Kidney (tissue), 14 donors: Measurements from ENCODE around the gene ADRA2B. TPM values are rescaled to one million over a fixed set of nuclear protein-coding genes. Genes with fewer than 3 reads are reported as not detected.

Source experiments
- DNase-seq, 5 donors: peaks; one replicate each; pipeline ENCODE4 v3.0.0-alpha.2; 2013 to 2020
- FAIRE-seq: peaks from 2 replicates; lab custom pipeline; 2012; peaks lifted over from hg19 to GRCh38; lab: Jason Lieb, UNC
- H3K27ac ChIP-seq, 2 donors: one replicate each; pipeline ENCODE4 v1.7.0; 2013; ENCODE audit warnings: low read depth in 2 of 2, low read length in 2 of 2, inconsistent platforms in 1 of 2
- H3K27me3 ChIP-seq: one replicate; pipeline ENCODE4 v1.7.1; 2013; ENCODE audit warnings: low read length, inconsistent platforms; ENCODE audit not compliant: control insufficient read depth, insufficient read depth
- H3K36me3 ChIP-seq, 3 donors: one replicate each; pipeline versions ENCODE4 v1.7.0 to v1.7.1; 2013; ENCODE audit warnings: low read length in 3 of 3, control low read depth in 1 of 3, inconsistent platforms in 1 of 3; ENCODE audit not compliant: insufficient read depth in 3 of 3, control insufficient read depth in 2 of 3
- H3K4me1 ChIP-seq, 3 donors: one replicate each; pipeline versions ENCODE4 v1.7.0 to v1.7.1; 2013; ENCODE audit warnings: low read length in 3 of 3, inconsistent platforms in 1 of 3, low read depth in 1 of 3; ENCODE audit not compliant: control insufficient read depth in 2 of 3, insufficient read depth in 2 of 3
- H3K4me3 ChIP-seq, 3 donors: one replicate each; pipeline versions ENCODE4 v1.7.0 to v1.8.1; 2013; ENCODE audit warnings: low read length in 3 of 3, control low read depth in 1 of 3, inconsistent platforms in 1 of 3
- H3K9ac ChIP-seq, 3 donors: one replicate each; pipeline versions ENCODE4 v1.7.0 to v1.7.1; 2013; ENCODE audit warnings: low read length in 3 of 3, control low read depth in 1 of 3, inconsistent platforms in 1 of 3
- H3K9me3 ChIP-seq, 3 donors: one replicate each; pipeline versions ENCODE4 v1.7.0 to v1.7.1; 2013; ENCODE audit warnings: low read length in 3 of 3, control low read depth in 1 of 3, inconsistent platforms in 1 of 3; ENCODE audit not compliant: control insufficient read depth in 2 of 3, insufficient read depth in 1 of 3
- CTCF ChIP-seq: IDR thresholded peaks from 3 replicates; pipeline ENCODE4 v1.5.1; 2012; ENCODE audit warnings: mild to moderate bottlenecking, moderate library complexity, borderline replicate concordance; ENCODE audit not compliant: insufficient read depth; ENCODE audit errors: extremely low read depth
- intact Hi-C: fragments of 100-400 bp; cut with DNase I; formaldehyde crosslinking; loops from one replicate; pipeline ENCODE4 v1.11.1; 2022
- polyA plus RNA-seq: library from polyadenylated mRNA; stranded (reverse); fragments of 350-450 nt; fragmentation: Illumina TruSeq; extraction: RNeasy Lipid Tissue Mini Kit (QIAGEN cat#74804); gene quantifications from one replicate; pipeline ENCODE4 v1.2.3, GENCODE V29; 2014; ENCODE audit warnings: low read depth, low replicate concordance; ENCODE audit not compliant: insufficient read depth
- total RNA-seq: library from RNA; stranded (reverse); fragmentation: NEBNext Ultra II Directional; extraction: Animal tissue kit (Norgen Biotek cat#: 25700); gene quantifications from one replicate; pipeline ENCODE4 v1.2.1, GENCODE V29; 2021
- donor health status: control.
- donor health status: control.
- donor health status: control.
- donor health status: control.
- donor health status: control.
- donor health status: DM: yes; HTN: yes; CAD: no.
- donor health status: Normal renal cell carcinoma (clear cell type).

Gene ADRA2B
- total and polyA plus RNA-seq, 2 donors from 2014 or later = 1.4 to 4.8 TPM

GRCh38 chr2:96091711-96092572 is 24.4 kb downstream of the ADRA2B start:
- TF ChIP-seq CTCF = no peak
- intact Hi-C loops = no loop called here
- no peak for FAIRE-seq
- H3K27me3 ChIP-seq = no peaks in the 10 kb centered on the region
- no peaks in the 10 kb centered on the region for H3K4me1 ChIP-seq
- H3K27ac ChIP-seq = no peak overlapping the region
- peak in 2 of 5 donors; percentile 9 to 32 for DNase-seq
- no peaks in the 10 kb centered on the region for H3K9me3 ChIP-seq
- no peak overlapping the region for H3K4me3 ChIP-seq
- no peak overlapping the region for H3K9ac ChIP-seq
- no peaks in the 10 kb centered on the region for H3K36me3 ChIP-seq

GRCh38 chr2:96091141-96091710 is 25.1 kb downstream of the ADRA2B start:
- no peaks in the 10 kb centered on the region for H3K36me3 ChIP-seq
- no peaks in the 10 kb centered on the region for H3K9me3 ChIP-seq
- H3K9ac ChIP-seq = no peak overlapping the region
- no peak overlapping the region for H3K4me3 ChIP-seq
- no peaks in the 10 kb centered on the region for H3K4me1 ChIP-seq
- DNase-seq (peak in 1 of 5 donors; percentile 6), FAIRE-seq (no peak)
- TF ChIP-seq CTCF = no peak
- no peak overlapping the region for H3K27ac ChIP-seq
- intact Hi-C loops = no loop called here
- H3K27me3 ChIP-seq = no peaks in the 10 kb centered on the region

- no peak for TF ChIP-seq CTCF
- Histone ChIP-seq H3K36me3 (no peaks in the 10 kb centered on the region), H3K27ac (no peak overlapping the region), H3K4me1 (no peaks in the 10 kb centered on the region), H3K9me3 (no peaks in the 10 kb centered on the region), H3K9ac (no peak overlapping the region), H3K4me3 (no peak overlapping the region), H3K27me3 (no peaks in the 10 kb centered on the region)
- FAIRE-seq = no peak
- DNase-seq = peak in 1 of 5 donors; percentile 7
- intact Hi-C loops = no loop called here
Measured at GRCh38 chr2:96090196-96090926, 26.0 kb downstream of the ADRA2B start.
